RWPE1 (cell line): ENCODE measurements around the gene SON.

Experiments used
- CTCF ChIA-PET: fragments of 350-600 bp; sonication (Branson Sonifier 250); formaldehyde crosslinking; extraction: SDS; loops from one replicate; lab custom pipeline; 2021; lab: Yijun Ruan, JAX
- POLR2A ChIA-PET: fragments of 400-600 bp; formaldehyde crosslinking; extraction: SDS; loops from one replicate; lab custom pipeline; 2020; ENCODE audit warnings: antibody characterized with exemption; ENCODE audit not compliant: low non-redundant PET; lab: Yijun Ruan, JAX
- DNase-seq: peaks from one replicate; pipeline ENCODE4 v3.0.0; 2012; ENCODE audit warnings: low spot score
- H3K27ac ChIP-seq: fragments of 450-650 bp; 2 replicates; pipeline ENCODE4 v1.5.1; 2017
- TF ChIP-seq, protein P1 (sequence below): fragments of 450-650 bp; conservative IDR thresholded peaks from 2 replicates; pipeline ENCODE4 v1.5.1; 2017; ENCODE audit warnings: low read depth, mild to moderate bottlenecking

The SON gene

GRCh38 chr21:33510826-33511225 lies 32.0 kb upstream of the SON start:
- H3K27ac ChIP-seq: no peak overlapping the region
- TF ChIP-seq, protein P1, sequence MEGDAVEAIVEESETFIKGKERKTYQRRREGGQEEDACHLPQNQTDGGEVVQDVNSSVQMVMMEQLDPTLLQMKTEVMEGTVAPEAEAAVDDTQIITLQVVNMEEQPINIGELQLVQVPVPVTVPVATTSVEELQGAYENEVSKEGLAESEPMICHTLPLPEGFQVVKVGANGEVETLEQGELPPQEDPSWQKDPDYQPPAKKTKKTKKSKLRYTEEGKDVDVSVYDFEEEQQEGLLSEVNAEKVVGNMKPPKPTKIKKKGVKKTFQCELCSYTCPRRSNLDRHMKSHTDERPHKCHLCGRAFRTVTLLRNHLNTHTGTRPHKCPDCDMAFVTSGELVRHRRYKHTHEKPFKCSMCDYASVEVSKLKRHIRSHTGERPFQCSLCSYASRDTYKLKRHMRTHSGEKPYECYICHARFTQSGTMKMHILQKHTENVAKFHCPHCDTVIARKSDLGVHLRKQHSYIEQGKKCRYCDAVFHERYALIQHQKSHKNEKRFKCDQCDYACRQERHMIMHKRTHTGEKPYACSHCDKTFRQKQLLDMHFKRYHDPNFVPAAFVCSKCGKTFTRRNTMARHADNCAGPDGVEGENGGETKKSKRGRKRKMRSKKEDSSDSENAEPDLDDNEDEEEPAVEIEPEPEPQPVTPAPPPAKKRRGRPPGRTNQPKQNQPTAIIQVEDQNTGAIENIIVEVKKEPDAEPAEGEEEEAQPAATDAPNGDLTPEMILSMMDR: no peak
- POLR2A ChIA-PET: no interaction called here
- DNase-seq: no peak
- CTCF ChIA-PET: no interaction called here

GRCh38 chr21:33511639-33512038 lies 31.2 kb upstream of the SON start:
- POLR2A ChIA-PET: no interaction called here
- CTCF ChIA-PET: no interaction called here
- no peak overlapping the region for H3K27ac ChIP-seq
- TF ChIP-seq, protein P1: no peak
- DNase-seq: no peak

GRCh38 chr21:33512481-33512880 lies 30.4 kb upstream of the SON start:
- TF ChIP-seq, protein P1: no peak
- DNase-seq: no peak
- H3K27ac ChIP-seq: no peak overlapping the region
- ChIA-PET CTCF (no interaction called here), POLR2A (no interaction called here)

GRCh38 chr21:33514229-33514628 lies 28.6 kb upstream of the SON start:
- TF ChIP-seq, protein P1: no peak
- ChIA-PET CTCF (no interaction called here), POLR2A (interaction anchor here (0.8 kb wide), 1 partner anchor 34 kb away, joined by 5 read pairs; the partner anchor contains the start of gene TMEM50B)
- DNase-seq: no peak
- H3K27ac ChIP-seq: no peak overlapping the region

GRCh38 chr21:33518899-33519298 lies 23.9 kb upstream of the SON start:
- no peak for DNase-seq
- ChIA-PET POLR2A (interaction anchor here (0.7 kb wide), 1 partner anchor 10 kb away, joined by 4 read pairs; no protein-coding TSS in a partner anchor), CTCF (no interaction called here)
- TF ChIP-seq, protein P1: no peak
- no peak overlapping the region for H3K27ac ChIP-seq

DNA sequence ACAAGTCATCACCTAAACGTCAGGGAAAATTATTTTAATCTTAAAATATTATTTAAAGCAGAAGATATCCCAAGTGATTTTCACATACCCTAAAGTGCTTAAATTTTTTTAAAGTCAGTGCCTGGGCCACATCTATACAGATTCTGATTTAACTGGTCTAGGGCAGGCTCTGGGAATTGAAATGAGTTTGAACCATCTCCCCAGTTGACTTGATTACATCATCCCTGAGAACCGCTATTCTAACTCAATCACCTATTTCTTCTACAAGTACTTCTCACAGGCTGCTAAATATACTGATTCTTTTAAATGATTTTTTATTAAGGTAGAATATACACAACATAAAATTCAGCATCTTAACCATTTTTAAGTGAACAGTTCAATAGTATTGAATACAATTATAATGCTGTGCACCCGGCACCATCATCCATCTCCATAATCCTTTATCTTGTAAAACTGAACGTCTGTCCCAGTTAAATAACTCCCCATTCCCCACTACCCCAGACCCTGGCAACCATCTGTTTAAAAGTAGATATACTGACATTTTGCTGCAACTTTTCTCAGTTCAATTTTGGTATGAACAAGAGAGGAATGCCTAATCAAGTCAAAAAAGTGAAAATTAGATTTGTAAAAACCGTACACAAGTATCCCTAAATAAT lies 20.4 kb upstream of the SON start:
- no peak for DNase-seq
- ChIA-PET POLR2A (no interaction called here), CTCF (no interaction called here)
- TF ChIP-seq, protein P1: no peak
- H3K27ac ChIP-seq: no peak overlapping the region
